HL-60 (cell line): ENCODE results near the gene CDC42EP3.

Experiments used
- DNase-seq, 2 experiments: peaks; one replicate each; pipeline ENCODE4 v3.0.0-alpha.2; 2010 to 2020; ENCODE audit warnings: low read depth in 1 of 2, low spot score in 1 of 2
- H3K27ac ChIP-seq: fragments of 250-450 bp; sonication (Bioruptor Pico); replicated peaks from 2 replicates; pipeline ENCODE4 v1.5.1; 2020; ENCODE audit warnings: mild to moderate bottlenecking, moderate library complexity
- H3K27me3 ChIP-seq: fragments of 250-450 bp; sonication (Bioruptor Pico); 2 replicates; pipeline ENCODE4 v1.5.1; 2021; ENCODE audit warnings: mild to moderate bottlenecking, moderate library complexity; ENCODE audit not compliant: insufficient read depth, poor library complexity, severe bottlenecking
- H3K4me3 ChIP-seq: replicated peaks from 2 replicates; pipeline ENCODE4 v1.5.1; 2011; ENCODE audit warnings: mild to moderate bottlenecking, control low read depth, low read length; ENCODE audit not compliant: insufficient read depth
- GABPA ChIP-seq: IDR thresholded peaks from 2 replicates; pipeline ENCODE4 v1.6.1; 2012; ENCODE audit warnings: low read depth
- POLR2AphosphoS5 ChIP-seq: IDR thresholded peaks from 2 replicates; pipeline ENCODE4 v1.6.1; 2012; ENCODE audit warnings: low read depth
- SPI1 ChIP-seq: IDR thresholded peaks from 2 replicates; pipeline ENCODE4 v1.6.1; 2012; ENCODE audit warnings: low read depth, mild to moderate bottlenecking, borderline replicate concordance
- TF ChIP-seq, protein P1 (sequence below): IDR thresholded peaks from one replicate; pipeline ENCODE4 v1.5.1; 2011; ENCODE audit warnings: low read length, control low read depth, inconsistent platforms; ENCODE audit not compliant: insufficient read depth
- TF ChIP-seq, protein P2 (sequence below): IDR thresholded peaks from 2 replicates; pipeline ENCODE4 v1.6.1; 2012; ENCODE audit warnings: low read depth; ENCODE audit not compliant: insufficient replicate concordance

The CDC42EP3 gene

DNA sequence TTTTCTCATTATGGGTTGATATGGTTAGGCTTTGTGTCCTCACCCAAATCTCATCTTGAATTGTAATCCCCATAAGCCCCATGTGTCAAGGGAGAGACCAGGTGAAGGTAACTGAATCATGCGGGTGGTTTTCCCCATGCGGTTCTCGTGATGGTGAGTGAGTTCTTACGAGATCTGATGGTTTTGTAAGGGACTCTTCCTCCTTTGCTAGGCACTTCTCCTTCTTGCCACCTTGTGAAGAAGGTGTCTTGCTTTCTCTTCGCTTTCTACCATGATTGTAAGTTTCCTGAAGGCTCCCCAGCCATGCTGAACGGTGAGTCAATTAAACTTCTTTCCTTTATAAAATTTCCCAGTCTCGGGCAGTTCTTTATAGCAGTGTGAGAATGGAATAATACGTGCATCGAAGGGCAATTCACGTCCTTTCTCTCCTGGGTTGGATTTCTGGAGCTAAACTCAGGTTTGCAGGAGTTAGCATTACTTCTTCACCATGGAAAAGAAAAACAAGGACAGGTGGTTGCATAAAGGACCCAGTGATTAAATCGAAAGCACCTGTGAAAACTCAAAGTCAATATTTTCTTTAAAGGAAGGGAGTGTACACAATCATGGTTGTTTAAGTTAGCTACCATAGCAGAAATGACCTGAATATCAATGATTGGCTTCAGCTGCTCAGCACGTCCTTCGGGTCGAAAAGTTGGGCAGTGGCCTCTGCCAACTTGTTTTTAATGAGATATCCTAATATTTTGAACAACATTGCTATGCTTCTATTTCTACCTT, 54.1 kb downstream of the CDC42EP3 start:
- Histone ChIP-seq H3K27me3 (no peaks in the 10 kb centered on the region), H3K27ac (peak overlapping the region; percentile 68), H3K4me3 (no peak overlapping the region)
- TF ChIP-seq, protein P1, sequence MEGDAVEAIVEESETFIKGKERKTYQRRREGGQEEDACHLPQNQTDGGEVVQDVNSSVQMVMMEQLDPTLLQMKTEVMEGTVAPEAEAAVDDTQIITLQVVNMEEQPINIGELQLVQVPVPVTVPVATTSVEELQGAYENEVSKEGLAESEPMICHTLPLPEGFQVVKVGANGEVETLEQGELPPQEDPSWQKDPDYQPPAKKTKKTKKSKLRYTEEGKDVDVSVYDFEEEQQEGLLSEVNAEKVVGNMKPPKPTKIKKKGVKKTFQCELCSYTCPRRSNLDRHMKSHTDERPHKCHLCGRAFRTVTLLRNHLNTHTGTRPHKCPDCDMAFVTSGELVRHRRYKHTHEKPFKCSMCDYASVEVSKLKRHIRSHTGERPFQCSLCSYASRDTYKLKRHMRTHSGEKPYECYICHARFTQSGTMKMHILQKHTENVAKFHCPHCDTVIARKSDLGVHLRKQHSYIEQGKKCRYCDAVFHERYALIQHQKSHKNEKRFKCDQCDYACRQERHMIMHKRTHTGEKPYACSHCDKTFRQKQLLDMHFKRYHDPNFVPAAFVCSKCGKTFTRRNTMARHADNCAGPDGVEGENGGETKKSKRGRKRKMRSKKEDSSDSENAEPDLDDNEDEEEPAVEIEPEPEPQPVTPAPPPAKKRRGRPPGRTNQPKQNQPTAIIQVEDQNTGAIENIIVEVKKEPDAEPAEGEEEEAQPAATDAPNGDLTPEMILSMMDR, result no peak
- TF ChIP-seq POLR2AphosphoS5, result 0 out of 2 replicates have a peak, but pooled peaks have one; percentile 34
- TF ChIP-seq GABPA, result no peak
- peak; percentile 81; the same call in 1 of the 2 replicates for TF ChIP-seq SPI1
- TF ChIP-seq, protein P2, sequence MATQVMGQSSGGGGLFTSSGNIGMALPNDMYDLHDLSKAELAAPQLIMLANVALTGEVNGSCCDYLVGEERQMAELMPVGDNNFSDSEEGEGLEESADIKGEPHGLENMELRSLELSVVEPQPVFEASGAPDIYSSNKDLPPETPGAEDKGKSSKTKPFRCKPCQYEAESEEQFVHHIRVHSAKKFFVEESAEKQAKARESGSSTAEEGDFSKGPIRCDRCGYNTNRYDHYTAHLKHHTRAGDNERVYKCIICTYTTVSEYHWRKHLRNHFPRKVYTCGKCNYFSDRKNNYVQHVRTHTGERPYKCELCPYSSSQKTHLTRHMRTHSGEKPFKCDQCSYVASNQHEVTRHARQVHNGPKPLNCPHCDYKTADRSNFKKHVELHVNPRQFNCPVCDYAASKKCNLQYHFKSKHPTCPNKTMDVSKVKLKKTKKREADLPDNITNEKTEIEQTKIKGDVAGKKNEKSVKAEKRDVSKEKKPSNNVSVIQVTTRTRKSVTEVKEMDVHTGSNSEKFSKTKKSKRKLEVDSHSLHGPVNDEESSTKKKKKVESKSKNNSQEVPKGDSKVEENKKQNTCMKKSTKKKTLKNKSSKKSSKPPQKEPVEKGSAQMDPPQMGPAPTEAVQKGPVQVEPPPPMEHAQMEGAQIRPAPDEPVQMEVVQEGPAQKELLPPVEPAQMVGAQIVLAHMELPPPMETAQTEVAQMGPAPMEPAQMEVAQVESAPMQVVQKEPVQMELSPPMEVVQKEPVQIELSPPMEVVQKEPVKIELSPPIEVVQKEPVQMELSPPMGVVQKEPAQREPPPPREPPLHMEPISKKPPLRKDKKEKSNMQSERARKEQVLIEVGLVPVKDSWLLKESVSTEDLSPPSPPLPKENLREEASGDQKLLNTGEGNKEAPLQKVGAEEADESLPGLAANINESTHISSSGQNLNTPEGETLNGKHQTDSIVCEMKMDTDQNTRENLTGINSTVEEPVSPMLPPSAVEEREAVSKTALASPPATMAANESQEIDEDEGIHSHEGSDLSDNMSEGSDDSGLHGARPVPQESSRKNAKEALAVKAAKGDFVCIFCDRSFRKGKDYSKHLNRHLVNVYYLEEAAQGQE, result no peak
- DNase-seq, result peak in 1 of 2 experiments; percentile 76

DNA sequence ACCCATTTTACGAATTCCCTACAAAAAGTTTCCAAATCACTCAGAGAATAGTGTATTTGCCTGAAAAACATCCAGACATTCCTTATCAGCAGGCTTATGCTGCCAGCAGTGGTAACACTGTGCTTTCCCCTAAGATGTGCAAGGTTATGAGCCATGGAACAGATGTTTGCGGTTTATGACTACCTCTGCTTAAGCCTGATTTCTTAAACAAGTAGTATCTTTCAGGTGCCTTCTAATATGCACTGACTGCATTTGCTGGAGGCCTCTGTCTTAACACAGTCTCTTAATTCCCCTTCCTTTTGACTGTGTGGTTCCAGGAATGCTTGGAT, 54.8 kb downstream of the CDC42EP3 start:
- no peak overlapping the region for H3K4me3 ChIP-seq
- DNase-seq, result no peak
- TF ChIP-seq SPI1 (no peak), GABPA (no peak), POLR2AphosphoS5 (no peak)
- TF ChIP-seq, protein P1, result no peak
- TF ChIP-seq, protein P2, result no peak
- H3K27ac ChIP-seq, result peak overlapping the region; percentile 68
- no peaks in the 10 kb centered on the region for H3K27me3 ChIP-seq

DNA sequence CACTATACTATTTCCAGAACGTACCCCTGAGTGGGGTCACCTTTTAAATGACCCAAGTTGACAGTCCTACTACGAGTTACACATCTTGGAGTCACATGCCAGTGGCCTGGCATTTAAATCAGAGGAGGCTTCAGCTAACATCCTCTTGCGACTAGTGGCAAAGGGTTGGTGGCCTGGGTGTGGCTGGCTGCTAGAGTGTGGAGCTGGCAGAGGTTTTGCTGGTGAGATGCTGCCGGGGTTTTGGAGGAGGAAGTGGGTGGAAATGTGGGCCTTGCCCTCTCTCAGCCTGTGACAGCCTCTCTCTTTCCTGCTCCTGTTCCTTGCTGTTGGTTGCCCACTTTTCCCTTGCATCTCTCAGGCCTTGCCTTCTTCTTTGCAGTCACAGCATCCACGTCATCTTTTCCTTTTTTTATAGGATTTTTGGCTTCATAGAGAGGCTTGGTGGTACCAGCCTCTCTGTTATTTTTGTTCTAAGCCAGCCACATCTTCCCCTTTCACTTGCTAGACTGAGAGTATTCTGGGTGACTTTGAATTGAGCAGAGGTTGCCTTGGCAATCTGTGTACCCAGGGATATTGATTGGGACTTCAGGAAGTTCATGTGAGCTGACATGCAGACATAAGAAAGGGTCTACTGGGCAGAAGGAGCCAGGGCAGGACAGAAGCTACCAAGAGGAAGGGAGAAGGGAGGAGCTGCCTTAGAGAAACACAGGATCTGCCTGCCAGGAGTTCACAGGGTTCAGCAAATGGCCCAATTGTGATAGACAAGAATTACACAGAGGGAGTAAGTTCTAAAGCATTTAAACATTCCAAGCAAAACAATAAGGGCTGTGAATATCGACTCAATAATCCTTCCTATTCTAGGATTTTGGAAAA, 55.4 kb downstream of the CDC42EP3 start:
- peak overlapping the region; percentile 68 for H3K27ac ChIP-seq
- H3K4me3 ChIP-seq, result no peak overlapping the region
- peak; percentile 77 for TF ChIP-seq SPI1
- TF ChIP-seq, protein P1, result no peak
- no peaks in the 10 kb centered on the region for H3K27me3 ChIP-seq
- DNase-seq, result peak; percentile 35 to 87
